Tibial nerve (tissue), 4 donors: Measurements from ENCODE around the gene PERCC1.

Source experiments
- EP300 ChIP-seq, 2 donors: sonication (generic); formaldehyde crosslinking; IDR thresholded peaks; one replicate each; pipeline ENCODE4 v1.6.1; 2017; ENCODE audit warnings: antibody characterized with exemption in 2 of 2, mild to moderate bottlenecking in 1 of 2
- POLR2A ChIP-seq, 2 donors: fragments of 450-650 bp; IDR thresholded peaks; one replicate each; pipeline ENCODE4 v1.6.1; 2017; ENCODE audit warnings: antibody characterized with exemption in 2 of 2, mild to moderate bottlenecking in 2 of 2, moderate library complexity in 2 of 2
- TF ChIP-seq, protein P1 (sequence below), 5 experiments: fragments of 200-600 bp in 3 of 5; fragments of 450-650 bp in 2 of 5; sonication (generic) in 3 of 5; IDR thresholded peaks; one replicate each; pipeline ENCODE4 v1.5.1; 2016 to 2019; ENCODE audit warnings: antibody characterized with exemption in 5 of 5, mild to moderate bottlenecking in 3 of 5, moderate library complexity in 2 of 5

DNA sequence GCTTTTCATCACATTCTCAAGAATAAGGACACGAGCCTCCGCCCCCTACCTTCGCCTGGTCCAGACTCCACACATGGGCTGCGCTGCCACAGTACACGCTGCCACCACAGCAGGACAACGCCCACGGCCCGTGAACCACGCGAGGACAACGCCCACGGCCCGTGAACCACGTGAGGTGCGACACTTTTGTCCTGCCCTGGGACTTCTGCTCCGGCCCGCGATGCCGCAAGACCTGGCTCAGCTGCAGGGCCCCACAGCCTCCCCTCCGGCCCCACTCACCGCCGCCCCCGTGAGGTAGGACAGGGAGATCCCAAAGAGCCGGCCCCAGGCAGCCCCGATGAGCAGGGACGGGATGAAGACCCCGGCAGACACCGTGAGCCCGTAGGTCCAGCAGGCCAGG lies 19.3 kb downstream of the PERCC1 start:
- TF ChIP-seq, protein P1, sequence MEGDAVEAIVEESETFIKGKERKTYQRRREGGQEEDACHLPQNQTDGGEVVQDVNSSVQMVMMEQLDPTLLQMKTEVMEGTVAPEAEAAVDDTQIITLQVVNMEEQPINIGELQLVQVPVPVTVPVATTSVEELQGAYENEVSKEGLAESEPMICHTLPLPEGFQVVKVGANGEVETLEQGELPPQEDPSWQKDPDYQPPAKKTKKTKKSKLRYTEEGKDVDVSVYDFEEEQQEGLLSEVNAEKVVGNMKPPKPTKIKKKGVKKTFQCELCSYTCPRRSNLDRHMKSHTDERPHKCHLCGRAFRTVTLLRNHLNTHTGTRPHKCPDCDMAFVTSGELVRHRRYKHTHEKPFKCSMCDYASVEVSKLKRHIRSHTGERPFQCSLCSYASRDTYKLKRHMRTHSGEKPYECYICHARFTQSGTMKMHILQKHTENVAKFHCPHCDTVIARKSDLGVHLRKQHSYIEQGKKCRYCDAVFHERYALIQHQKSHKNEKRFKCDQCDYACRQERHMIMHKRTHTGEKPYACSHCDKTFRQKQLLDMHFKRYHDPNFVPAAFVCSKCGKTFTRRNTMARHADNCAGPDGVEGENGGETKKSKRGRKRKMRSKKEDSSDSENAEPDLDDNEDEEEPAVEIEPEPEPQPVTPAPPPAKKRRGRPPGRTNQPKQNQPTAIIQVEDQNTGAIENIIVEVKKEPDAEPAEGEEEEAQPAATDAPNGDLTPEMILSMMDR (IDR thresholded peaks at IDR 0.05), result no peak
- TF ChIP-seq POLR2A (IDR thresholded peaks at IDR 0.05) (no peak), EP300 (IDR thresholded peaks at IDR 0.05) (no peak)
